Effector memory CD4-positive, alpha-beta T cell (primary cell): ENCODE data around the gene UMPS.

Experiments
- DNase-seq, 3 donors: peaks; one replicate each; pipeline ENCODE4 v3.0.0-alpha.2; 2020
- H3K27ac ChIP-seq: 2 replicates; pipeline ENCODE4 v1.7.0; 2013; ENCODE audit warnings: mild to moderate bottlenecking, low read length, moderate library complexity; ENCODE audit not compliant: insufficient read depth, poor library complexity, severe bottlenecking
- H3K27me3 ChIP-seq: replicated peaks from 2 replicates; pipeline ENCODE4 v1.7.0; 2013; ENCODE audit warnings: mild to moderate bottlenecking, low read length; ENCODE audit not compliant: insufficient read depth, control insufficient read depth, poor library complexity, severe bottlenecking
- H3K36me3 ChIP-seq: 2 replicates; pipeline ENCODE4 v1.7.0; 2013; ENCODE audit warnings: mild to moderate bottlenecking, low read length, moderate library complexity; ENCODE audit not compliant: control insufficient read depth, insufficient read depth
- H3K4me1 ChIP-seq: 2 replicates; pipeline ENCODE4 v1.7.0; 2013; ENCODE audit warnings: low read length, mild to moderate bottlenecking; ENCODE audit not compliant: control insufficient read depth, insufficient read depth, poor library complexity, severe bottlenecking
- H3K4me3 ChIP-seq: 2 replicates; pipeline ENCODE4 v1.7.0; 2013; ENCODE audit warnings: low read length, low read depth, mild to moderate bottlenecking; ENCODE audit not compliant: insufficient read depth, poor library complexity, severe bottlenecking
- H3K9me3 ChIP-seq: 2 replicates; pipeline ENCODE4 v1.7.0; 2013; ENCODE audit warnings: mild to moderate bottlenecking, low read length, moderate library complexity; ENCODE audit not compliant: control insufficient read depth

Gene UMPS

GRCh38 chr3:124768812-124769211, 38.6 kb downstream of the UMPS start:
- no peaks in the 10 kb centered on the region for H3K4me1 ChIP-seq
- no peak overlapping the region for H3K4me3 ChIP-seq
- no peaks in the 10 kb centered on the region for H3K9me3 ChIP-seq
- no peaks in the 10 kb centered on the region for H3K36me3 ChIP-seq
- H3K27me3 ChIP-seq, result peaks cover 3% of the 10 kb centered on the region
- DNase-seq, result no peak
- H3K27ac ChIP-seq, result no peak overlapping the region

DNA sequence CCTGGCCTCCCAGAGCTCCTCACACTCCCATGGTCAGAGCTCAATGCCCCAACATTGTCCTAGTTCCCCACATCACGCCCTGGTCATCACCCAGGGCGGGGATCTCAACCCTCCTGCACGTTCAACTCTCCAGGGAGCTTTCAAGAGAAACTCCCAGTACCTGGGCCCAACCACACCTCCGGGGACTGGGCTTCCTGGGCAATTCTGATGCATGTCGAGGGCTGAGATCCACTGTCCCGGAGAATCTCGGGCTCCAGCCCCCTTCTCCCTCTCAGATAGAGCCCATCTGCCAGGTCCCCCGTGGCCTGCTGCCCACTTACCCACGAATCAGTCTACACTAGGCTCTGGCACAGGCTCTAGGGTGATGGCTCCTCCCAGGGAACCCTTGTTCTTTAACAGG, 39.2 kb downstream of the UMPS start:
- Histone ChIP-seq H3K4me1 (no peaks in the 10 kb centered on the region), H3K36me3 (no peaks in the 10 kb centered on the region), H3K27me3 (peaks cover 3% of the 10 kb centered on the region), H3K9me3 (no peaks in the 10 kb centered on the region), H3K4me3 (no peak overlapping the region), H3K27ac (no peak overlapping the region)
- no peak for DNase-seq

- no peak for DNase-seq
- Histone ChIP-seq H3K27ac (no peak overlapping the region), H3K4me3 (no peak overlapping the region), H3K36me3 (no peaks in the 10 kb centered on the region), H3K4me1 (no peaks in the 10 kb centered on the region), H3K27me3 (peaks cover 3% of the 10 kb centered on the region), H3K9me3 (no peaks in the 10 kb centered on the region)
Observed at GRCh38 chr3:124770336-124771082, 40.3 kb downstream of the UMPS start.

GRCh38 chr3:124771083-124771445, 40.8 kb downstream of the UMPS start:
- Histone ChIP-seq H3K27ac (no peak overlapping the region), H3K36me3 (no peaks in the 10 kb centered on the region)

GRCh38 chr3:124772081-124772831, 42.0 kb downstream of the UMPS start:
- H3K4me3 ChIP-seq, result no peak overlapping the region
- peaks cover 3% of the 10 kb centered on the region for H3K27me3 ChIP-seq
- H3K4me1 ChIP-seq, result no peaks in the 10 kb centered on the region
- H3K27ac ChIP-seq, result no peak overlapping the region
- H3K36me3 ChIP-seq, result no peaks in the 10 kb centered on the region
- no peak for DNase-seq
- H3K9me3 ChIP-seq, result no peaks in the 10 kb centered on the region

More at GRCh38 chr3:124771083-124771445, 40.8 kb downstream of the UMPS start:
- H3K4me1 ChIP-seq, result no peaks in the 10 kb centered on the region
- DNase-seq, result no peak
- H3K27me3 ChIP-seq, result peaks cover 3% of the 10 kb centered on the region
- H3K4me3 ChIP-seq, result no peak overlapping the region
- no peaks in the 10 kb centered on the region for H3K9me3 ChIP-seq

DNA sequence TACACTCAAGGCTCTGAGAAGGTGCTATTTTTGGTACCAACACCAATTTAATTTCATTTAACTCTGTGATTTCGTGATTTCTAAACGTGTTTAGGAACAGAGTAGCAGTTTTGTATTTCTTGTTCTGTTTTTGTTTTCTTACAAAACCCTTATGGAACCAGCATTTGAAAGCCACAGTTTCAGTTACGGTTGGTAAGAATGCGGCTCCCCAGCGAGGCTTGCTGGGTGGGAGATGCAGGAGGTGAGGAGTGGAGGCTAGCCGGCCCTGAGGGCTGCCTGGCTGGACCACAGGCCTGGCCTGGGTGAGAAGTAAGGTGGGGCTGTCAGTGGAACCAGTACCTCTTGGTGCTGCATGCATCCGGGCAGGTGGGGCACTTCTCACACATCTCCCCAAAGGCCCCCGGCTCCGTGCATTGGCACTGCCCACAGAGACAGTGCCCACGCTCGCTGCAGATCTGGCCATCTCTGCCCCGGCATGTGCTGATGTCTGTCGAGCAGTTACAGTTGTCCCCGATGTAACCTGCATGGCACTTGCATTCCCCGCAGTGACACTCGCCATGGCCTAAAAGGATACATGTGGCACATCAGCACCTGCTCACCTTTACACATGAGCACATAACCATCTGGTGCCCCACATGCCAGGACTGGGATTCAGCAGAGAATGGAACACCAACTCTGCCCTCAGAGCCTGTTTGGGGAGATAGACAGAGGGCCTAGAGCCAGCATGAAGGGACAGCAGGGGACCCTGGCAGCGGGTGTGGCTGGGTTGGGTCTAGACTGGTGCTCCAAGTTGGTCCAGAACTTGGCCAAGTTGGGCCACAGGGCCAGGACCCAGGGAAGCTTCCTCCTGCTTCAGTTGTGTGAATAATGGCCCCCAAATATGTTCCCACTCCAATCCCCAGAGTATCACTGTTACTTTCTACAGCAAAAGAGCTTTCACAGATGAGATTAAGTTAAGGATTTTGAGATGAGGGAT, 43.4 kb downstream of the UMPS start:
- Histone ChIP-seq H3K27me3 (peaks cover 3% of the 10 kb centered on the region), H3K4me1 (no peaks in the 10 kb centered on the region), H3K36me3 (no peaks in the 10 kb centered on the region), H3K9me3 (no peaks in the 10 kb centered on the region), H3K27ac (no peak overlapping the region), H3K4me3 (no peak overlapping the region)
- no peak for DNase-seq

- Histone ChIP-seq H3K9me3 (no peaks in the 10 kb centered on the region), H3K27me3 (peaks cover 3% of the 10 kb centered on the region), H3K27ac (no peak overlapping the region), H3K36me3 (no peaks in the 10 kb centered on the region), H3K4me1 (no peaks in the 10 kb centered on the region), H3K4me3 (no peak overlapping the region)
- no peak for DNase-seq
Observed at GRCh38 chr3:124774327-124774718, 44.1 kb downstream of the UMPS start.

GRCh38 chr3:124774841-124775402, 44.7 kb downstream of the UMPS start:
- DNase-seq, result no peak
- no peak overlapping the region for H3K4me3 ChIP-seq
- H3K4me1 ChIP-seq, result no peaks in the 10 kb centered on the region
- no peak overlapping the region for H3K27ac ChIP-seq
- no peaks in the 10 kb centered on the region for H3K9me3 ChIP-seq
- peaks cover 3% of the 10 kb centered on the region for H3K27me3 ChIP-seq
- no peaks in the 10 kb centered on the region for H3K36me3 ChIP-seq

DNA sequence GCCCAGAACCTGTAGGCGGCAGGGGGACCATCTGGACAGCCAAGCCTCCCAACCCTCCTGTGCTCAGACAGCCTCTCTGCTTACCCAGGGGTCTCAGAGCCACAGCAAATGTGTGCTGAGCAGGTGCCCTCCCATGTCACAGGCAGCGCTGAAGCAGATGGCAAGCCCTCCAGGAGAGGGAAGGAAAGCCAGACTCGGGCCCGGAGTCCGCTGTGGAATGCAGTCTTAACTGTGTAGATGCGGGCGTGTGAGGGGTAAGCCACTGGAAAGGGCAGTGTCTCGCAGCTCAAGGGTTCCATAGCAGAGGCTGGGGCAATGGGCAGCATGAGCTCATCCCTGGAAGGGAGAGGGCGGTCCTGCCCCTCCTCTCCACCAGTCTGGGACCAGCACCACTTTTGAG, 45.6 kb downstream of the UMPS start:
- H3K27ac ChIP-seq, result no peak overlapping the region
- H3K27me3 ChIP-seq, result peaks cover 3% of the 10 kb centered on the region
- no peak for DNase-seq
- H3K4me1 ChIP-seq, result no peaks in the 10 kb centered on the region
- no peaks in the 10 kb centered on the region for H3K36me3 ChIP-seq
- H3K4me3 ChIP-seq, result no peak overlapping the region
- H3K9me3 ChIP-seq, result no peaks in the 10 kb centered on the region
